GM12872 (cell line): ENCODE measurements around the gene INPP5F.

Experiments used
- CTCF ChIP-seq: IDR thresholded peaks from 3 replicates; pipeline ENCODE4 v1.5.1; 2011; ENCODE audit warnings: low read depth, mild to moderate bottlenecking, low read length, moderate library complexity; ENCODE audit not compliant: insufficient read depth

INPP5F gene

GRCh38 chr10:119768455-119769094 is 42.7 kb downstream of the INPP5F start:
- no peak for TF ChIP-seq CTCF

DNA sequence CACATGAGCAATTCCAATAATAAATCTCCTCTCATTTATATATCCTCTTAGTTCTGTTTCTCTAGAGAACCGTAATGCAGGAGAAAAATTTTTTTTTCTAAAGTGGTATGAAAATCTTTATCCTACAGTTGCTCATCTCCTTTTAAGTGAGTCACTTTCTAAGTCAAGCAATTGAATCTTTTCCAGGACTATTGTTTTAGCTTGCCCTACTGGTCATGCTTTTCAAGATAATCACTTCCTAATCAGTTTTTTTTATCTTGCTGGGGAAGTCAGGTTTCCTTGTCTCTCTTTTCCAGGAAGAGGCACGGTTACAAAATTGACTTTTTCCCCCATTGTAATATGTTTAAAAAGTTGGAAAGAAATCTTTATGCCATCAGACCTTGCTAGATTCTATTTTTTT is 44.0 kb downstream of the INPP5F start:
- TF ChIP-seq CTCF: no peak

- TF ChIP-seq CTCF: no peak
Measured at GRCh38 chr10:119770928-119771327, 45.1 kb downstream of the INPP5F start.

DNA sequence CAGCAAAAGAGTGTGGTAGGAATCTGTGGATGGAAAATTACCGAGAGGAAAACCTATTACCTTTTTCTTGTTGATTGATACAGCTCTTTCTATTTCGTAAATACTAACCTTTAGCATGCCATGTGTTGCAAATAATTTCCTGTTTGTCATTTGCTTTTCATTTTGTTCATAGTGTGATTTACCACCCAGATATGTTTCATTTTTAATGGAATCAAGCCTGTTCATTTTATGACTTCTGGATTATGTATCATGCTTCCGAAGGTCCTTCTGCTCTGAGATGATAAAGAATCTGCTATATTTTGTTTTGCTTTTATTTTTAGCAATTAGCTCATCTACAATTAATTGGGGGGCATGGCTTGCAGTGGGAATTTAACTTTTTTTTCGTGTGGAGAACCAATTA is 46.5 kb downstream of the INPP5F start:
- no peak for TF ChIP-seq CTCF

DNA sequence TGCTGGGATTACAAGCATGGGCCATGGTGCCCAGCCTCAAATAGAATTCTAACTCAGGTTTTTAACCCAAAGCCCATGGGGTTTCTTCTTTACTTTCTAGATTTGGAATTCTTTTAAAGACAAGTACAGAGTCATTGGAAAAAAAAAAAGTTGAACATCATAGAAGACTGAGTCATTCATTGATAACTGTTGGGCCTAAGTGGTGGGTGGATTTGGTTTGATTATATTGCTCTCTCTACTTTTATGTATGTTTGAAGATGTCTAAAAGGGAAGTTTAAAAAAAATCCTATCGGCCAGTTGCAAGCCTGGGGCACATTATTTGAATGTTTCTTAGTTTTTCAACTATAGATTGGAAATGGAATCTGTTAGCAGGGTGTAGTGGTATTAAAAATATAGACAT is 49.7 kb downstream of the INPP5F start:
- no peak for TF ChIP-seq CTCF

DNA sequence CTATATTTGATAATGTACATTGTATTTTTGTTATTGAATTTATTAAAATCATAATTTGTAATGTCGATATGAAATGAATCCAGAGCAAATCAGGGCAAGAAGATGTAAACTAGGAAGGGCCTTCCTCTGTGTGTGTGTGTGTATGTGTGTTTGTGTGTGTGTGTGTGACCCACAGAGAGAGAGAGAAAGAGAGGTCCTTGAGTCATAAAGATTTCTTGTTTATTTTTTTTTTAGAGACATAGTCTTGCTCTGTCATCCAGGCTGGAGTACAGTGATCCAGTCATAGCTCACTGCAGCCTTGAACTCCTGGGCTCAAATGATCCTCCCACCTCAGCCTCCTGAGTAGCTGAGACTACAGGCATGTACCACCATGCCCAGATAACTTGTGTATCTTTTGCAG is 50.7 kb downstream of the INPP5F start:
- no peak for TF ChIP-seq CTCF

GRCh38 chr10:119777686-119778085 is 51.8 kb downstream of the INPP5F start:
- TF ChIP-seq CTCF: no peak
